ENCODE results near the gene RAD51C.

DNA sequence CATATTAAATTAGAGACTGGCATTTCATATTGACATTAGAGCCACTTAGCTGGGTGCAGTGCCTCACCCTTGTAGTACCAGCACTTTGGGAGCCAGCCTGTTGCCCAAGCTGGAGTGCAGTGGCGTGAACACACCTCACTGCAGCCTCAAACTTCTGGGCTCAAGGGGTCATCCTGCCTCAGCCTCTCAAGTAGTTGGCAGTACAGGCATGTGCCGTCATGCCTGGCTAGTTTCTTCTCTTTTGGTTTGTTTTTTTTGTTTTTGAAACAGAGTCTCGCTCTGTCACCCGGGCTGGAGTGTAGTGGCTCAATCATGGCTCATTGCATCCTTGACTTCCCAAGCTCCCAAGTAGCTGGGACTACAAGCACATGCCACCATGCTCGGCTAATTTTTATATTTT is 72.0 kb downstream of the RAD51C start:
- TF ChIP-seq, protein P1, sequence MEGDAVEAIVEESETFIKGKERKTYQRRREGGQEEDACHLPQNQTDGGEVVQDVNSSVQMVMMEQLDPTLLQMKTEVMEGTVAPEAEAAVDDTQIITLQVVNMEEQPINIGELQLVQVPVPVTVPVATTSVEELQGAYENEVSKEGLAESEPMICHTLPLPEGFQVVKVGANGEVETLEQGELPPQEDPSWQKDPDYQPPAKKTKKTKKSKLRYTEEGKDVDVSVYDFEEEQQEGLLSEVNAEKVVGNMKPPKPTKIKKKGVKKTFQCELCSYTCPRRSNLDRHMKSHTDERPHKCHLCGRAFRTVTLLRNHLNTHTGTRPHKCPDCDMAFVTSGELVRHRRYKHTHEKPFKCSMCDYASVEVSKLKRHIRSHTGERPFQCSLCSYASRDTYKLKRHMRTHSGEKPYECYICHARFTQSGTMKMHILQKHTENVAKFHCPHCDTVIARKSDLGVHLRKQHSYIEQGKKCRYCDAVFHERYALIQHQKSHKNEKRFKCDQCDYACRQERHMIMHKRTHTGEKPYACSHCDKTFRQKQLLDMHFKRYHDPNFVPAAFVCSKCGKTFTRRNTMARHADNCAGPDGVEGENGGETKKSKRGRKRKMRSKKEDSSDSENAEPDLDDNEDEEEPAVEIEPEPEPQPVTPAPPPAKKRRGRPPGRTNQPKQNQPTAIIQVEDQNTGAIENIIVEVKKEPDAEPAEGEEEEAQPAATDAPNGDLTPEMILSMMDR (IDR thresholded peaks at IDR 0.05), result no peak
- no peak for TF ChIP-seq POLR2A (IDR thresholded peaks at IDR 0.05)

Data from uterus (tissue), 2 donors.